A549 (cell line): Measurements from ENCODE around the gene BSPRY. TPM values are rescaled to one million over a fixed set of nuclear protein-coding genes. Genes with fewer than 3 reads are reported as not detected.

Experiments
- ATAC-seq, 2 experiments: fragments of 200-7000 bp in 1 of 2; fragments of >200 bp in 1 of 2; cut with Nextera tagmentation in 1 of 2; cut with Tn5 transposase in 1 of 2; 3 replicates each; pipeline versions ENCODE4 v1.8.0 to v1.9.1; 2018 to 2020; ENCODE audit warnings: mild to moderate bottlenecking in 1 of 2, moderate library complexity in 1 of 2
- CTCF ChIA-PET: fragments of 300-600 bp; sonication (Branson Sonifier 250); formaldehyde crosslinking; extraction: SDS; loops from one replicate; lab custom pipeline; 2021; ENCODE audit warnings: antibody characterized with exemption, inconsistent platforms; lab: Yijun Ruan, JAX
- POLR2A ChIA-PET: fragments of 350-600 bp; formaldehyde crosslinking; extraction: SDS; loops from one replicate; lab custom pipeline; 2021; ENCODE audit warnings: antibody characterized with exemption, inconsistent platforms; lab: Yijun Ruan, JAX
- DNase-seq, 2 experiments: peaks; one replicate each; pipeline versions ENCODE4 v3.0.0 to v3.0.0-alpha.2; 2011 to 2016; ENCODE audit warnings: low read depth in 1 of 2, low spot score in 1 of 2
- FAIRE-seq: peaks from 2 replicates; lab custom pipeline; 2011; peaks lifted over from hg19 to GRCh38; lab: Jason Lieb, UNC
- H3K27ac ChIP-seq, 2 experiments: fragments of >200 bp; sonication (Bioruptor Twin); formaldehyde crosslinking; 3 replicates each; pipeline ENCODE4 v1.5.1; 2016 to 2017
- H3K4me1 ChIP-seq: fragments of >200 bp; sonication (Bioruptor Twin); formaldehyde crosslinking; 3 replicates; pipeline ENCODE4 v1.6.1; 2016
- H3K4me2 ChIP-seq: fragments of >200 bp; sonication (Bioruptor Twin); formaldehyde crosslinking; 3 replicates; pipeline ENCODE4 v1.6.1; 2016
- H3K4me3 ChIP-seq: fragments of >200 bp; sonication (Bioruptor Twin); formaldehyde crosslinking; 3 replicates; pipeline ENCODE4 v1.5.1; 2016
- H3K9me3 ChIP-seq: fragments of >200 bp; sonication (Bioruptor Twin); formaldehyde crosslinking; 3 replicates; pipeline ENCODE4 v1.6.1; 2016
- BCL3 ChIP-seq: fragments of >200 bp; sonication (Bioruptor Twin); formaldehyde crosslinking; IDR thresholded peaks from 3 replicates; pipeline ENCODE4 v1.6.1; 2016
- BHLHE40 ChIP-seq: IDR thresholded peaks from 2 replicates; pipeline ENCODE4 v1.6.1; 2012; ENCODE audit warnings: low read depth, low read length, inconsistent platforms
- CBX2 ChIP-seq: fragments of 200-600 bp; sonication (generic); IDR thresholded peaks from 2 replicates; pipeline ENCODE4 v1.6.1; 2016; ENCODE audit warnings: low read depth, mild to moderate bottlenecking, borderline replicate concordance
- CEBPB ChIP-seq, 2 experiments: fragments of >200 bp in 1 of 2; sonication (Bioruptor Twin) in 1 of 2; formaldehyde crosslinking in 1 of 2; IDR thresholded peaks; 2 replicates each; pipeline ENCODE4 v1.6.1; 2012 to 2016
- CTCF ChIP-seq: fragments of >200 bp; sonication (Bioruptor Twin); formaldehyde crosslinking; IDR thresholded peaks from 3 replicates; pipeline ENCODE4 v1.5.1; 2016
- E2F6 ChIP-seq: IDR thresholded peaks from 2 replicates; pipeline ENCODE4 v1.6.1; 2012; ENCODE audit warnings: low read depth, borderline replicate concordance
- FOXS1 ChIP-seq: fragments of 250-450 bp; sonication (Bioruptor Pico); IDR thresholded peaks from 2 replicates; pipeline ENCODE4 v1.5.0; 2020; ENCODE audit warnings: mild to moderate bottlenecking, moderate library complexity
- GATA3 ChIP-seq: IDR thresholded peaks from 2 replicates; pipeline ENCODE4 v1.6.1; 2012; ENCODE audit warnings: borderline replicate concordance
- HEYL ChIP-seq: fragments of 250-450 bp; sonication (Bioruptor Pico); IDR thresholded peaks from 2 replicates; pipeline ENCODE4 v1.8.0; 2021; ENCODE audit warnings: mild to moderate bottlenecking, moderate library complexity
- HOXA7 ChIP-seq: fragments of 250-450 bp; sonication (Bioruptor Pico); IDR thresholded peaks from 2 replicates; pipeline ENCODE4 v1.5.0; 2020; ENCODE audit warnings: mild to moderate bottlenecking, moderate library complexity
- HOXB13 ChIP-seq: fragments of 250-450 bp; sonication (Bioruptor Pico); IDR thresholded peaks from 2 replicates; pipeline ENCODE4 v1.5.0; 2020; ENCODE audit warnings: low read depth, mild to moderate bottlenecking, moderate library complexity
- HOXB5 ChIP-seq: fragments of 250-450 bp; sonication (Bioruptor Pico); IDR thresholded peaks from 2 replicates; pipeline ENCODE4 v1.5.0; 2020; ENCODE audit warnings: mild to moderate bottlenecking, moderate library complexity
- JUN ChIP-seq, 2 experiments: fragments of >200 bp; sonication (Bioruptor Twin); formaldehyde crosslinking; IDR thresholded peaks; 2 replicates in 1 of 2; 3 replicates in 1 of 2; pipeline ENCODE4 v1.6.1; 2016 to 2017
- KDM1A ChIP-seq: fragments of 200-600 bp; sonication (generic); IDR thresholded peaks from 2 replicates; pipeline ENCODE4 v1.6.1; 2016; ENCODE audit warnings: low read depth, mild to moderate bottlenecking
- NFE2L2 ChIP-seq: fragments of 150-350 bp; conservative IDR thresholded peaks from 2 replicates; pipeline ENCODE4 v1.6.1; 2014; ENCODE audit warnings: low read length
- PBX3 ChIP-seq: IDR thresholded peaks from 2 replicates; pipeline ENCODE4 v1.6.1; 2012
- POLR2A ChIP-seq: IDR thresholded peaks from 2 replicates; pipeline ENCODE4 v1.6.1; 2012; ENCODE audit warnings: mild to moderate bottlenecking, low read length
- POLR2AphosphoS2 ChIP-seq: conservative IDR thresholded peaks from 2 replicates; pipeline ENCODE4 v1.6.1; 2012; ENCODE audit warnings: low read length, improper control_type of control experiment, inconsistent platforms
- RAD21 ChIP-seq, 2 experiments: fragments of >200 bp in 1 of 2; sonication (Bioruptor Twin) in 1 of 2; formaldehyde crosslinking in 1 of 2; IDR thresholded peaks in 1 of 2; conservative IDR thresholded peaks in 1 of 2; 2 replicates in 1 of 2; 3 replicates in 1 of 2; pipeline ENCODE4 v1.6.1; 2012 to 2018; ENCODE audit warnings: inconsistent platforms in 1 of 2
- RFX5 ChIP-seq: fragments of 450-650 bp; IDR thresholded peaks from 2 replicates; pipeline ENCODE4 v1.7.1; 2014; ENCODE audit warnings: antibody characterized with exemption, mild to moderate bottlenecking, moderate library complexity
- SREBF2 ChIP-seq: fragments of 450-650 bp; IDR thresholded peaks from 2 replicates; pipeline ENCODE4 v1.6.1; 2014; ENCODE audit warnings: mild to moderate bottlenecking, moderate library complexity
- TP53 ChIP-seq: fragments of 250-450 bp; sonication (Bioruptor Pico); IDR thresholded peaks from 2 replicates; pipeline ENCODE4 v1.5.0; 2021; ENCODE audit warnings: mild to moderate bottlenecking, moderate library complexity
- USF2 ChIP-seq: fragments of 450-650 bp; IDR thresholded peaks from 2 replicates; pipeline ENCODE4 v1.6.1; 2014; ENCODE audit warnings: antibody characterized with exemption
- ZC3H11A ChIP-seq: fragments of 450-650 bp; IDR thresholded peaks from 2 replicates; pipeline ENCODE4 v1.6.1; 2014; ENCODE audit warnings: antibody characterized with exemption, mild to moderate bottlenecking
- ZFP36 ChIP-seq: fragments of 450-650 bp; IDR thresholded peaks from 2 replicates; pipeline ENCODE4 v1.6.1; 2014; ENCODE audit warnings: borderline replicate concordance; ENCODE audit not compliant: partially characterized antibody
- ZNF302 ChIP-seq: fragments of 250-450 bp; sonication (Bioruptor Pico); IDR thresholded peaks from 2 replicates; pipeline ENCODE4 v1.9.0; 2021; ENCODE audit warnings: inconsistent platforms, mild to moderate bottlenecking, moderate library complexity
- WGBS: methylation state at CpG from one replicate; pipeline ENCODE4 v1.1.6; 2017; ENCODE audit errors: missing lambda C conversion rate; 5-methylcytosine and 5-hydroxymethylcytosine counted together
- polyA plus RNA-seq, 4 experiments: library from polyadenylated mRNA; depleted of rRNA in 3 of 4; stranded (reverse); fragments of >200 nt; fragmentation: RNase III in 1 of 4; extraction: RNeasy Plus Mini Kit Qiagen cat#74134 plus additional on column Dnase treatment in 1 of 4; gene quantifications; 2 replicates in 3 of 4; 3 replicates in 1 of 4; pipeline ENCODE4 v1.2.3, GENCODE V29; 2011 to 2017

BSPRY gene
- polyA plus RNA-seq, 2 of the 4 experiments (the other 2 are of a cell fraction) = 0.05 to 0.06 TPM

- H3K4me3 ChIP-seq = peak overlapping the region; percentile 74
- H3K9me3 ChIP-seq = no peaks in the 10 kb centered on the region
- H3K27ac ChIP-seq = no peak overlapping the region
- H3K4me2 ChIP-seq = peak overlapping the region; percentile 97
- WGBS = 56% methylated on average over 14 of the region's 14 CpGs
- FAIRE-seq = no peak
- peaks cover 6% of the 10 kb centered on the region; the same call in 1 of the 3 replicates for H3K4me1 ChIP-seq
- CTCF ChIA-PET = interaction anchor here (0.8 to 2.8 kb wide), 6 partner anchors 10 to 60 kb away, joined by 3 to 11 read pairs (median 5); partner anchors contain the start of genes ALAD, POLE3 and WDR31
- no peak for ATAC-seq
- POLR2A ChIA-PET = interaction anchor here (5.4 kb wide), 1 partner anchor 10 kb away, joined by 29 read pairs; the partner anchor contains the start of gene WDR31
- TF ChIP-seq KDM1A (no peak), TP53 (CRISPR knock-in tag) (no peak), CEBPB (IDR thresholded peaks at IDR 0.05) (no peak), PBX3 (no peak), POLR2AphosphoS2 (no peak), FOXS1 (CRISPR knock-in tag) (no peak), ZNF302 (no peak), USF2 (no peak), E2F6 (no peak), JUN (IDR thresholded peaks at IDR 0.05) (no peak), BHLHE40 (no peak), POLR2A (no peak)
- DNase-seq = no peak
Observed at GRCh38 chr9:113350107-113350661, 843 bp downstream of the BSPRY start.

GRCh38 chr9:113350937-113351336, 1.6 kb downstream of the BSPRY start:
- Histone ChIP-seq H3K4me1 (peaks cover 6% of the 10 kb centered on the region; the same call in 1 of the 3 replicates), H3K4me3 (no peak overlapping the region), H3K27ac (no peak overlapping the region), H3K4me2 (no peak overlapping the region), H3K9me3 (no peaks in the 10 kb centered on the region)
- ChIA-PET POLR2A (interaction anchor here (5.4 kb wide), 1 partner anchor 11 kb away, joined by 29 read pairs; the partner anchor contains the start of gene WDR31), CTCF (interaction anchor here (1.0 to 2.0 kb wide), 4 partner anchors 11 to 49 kb away, joined by 3 to 10 read pairs (median 7); partner anchors contain the start of genes ALAD and WDR31)
- ATAC-seq = no peak
- no peak for FAIRE-seq
- 86% methylated on average over 6 of the region's 6 CpGs for WGBS
- no peak for TF ChIP-seq RFX5
- TF ChIP-seq ZFP36 = no peak
- no peak for TF ChIP-seq POLR2AphosphoS2
- no peak for TF ChIP-seq HOXA7 (CRISPR knock-in tag)
- no peak for TF ChIP-seq HOXB5 (CRISPR knock-in tag)
- TF ChIP-seq BHLHE40 = no peak
- TF ChIP-seq BCL3 = no peak
- TF ChIP-seq NFE2L2 = no peak
- TF ChIP-seq SREBF2 = no peak
- no peak for TF ChIP-seq HOXB13 (CRISPR knock-in tag)
- TF ChIP-seq FOXS1 (CRISPR knock-in tag) = no peak
- TF ChIP-seq RAD21 (conservative IDR thresholded peaks at IDR 0.05 in 1 of 2, IDR thresholded peaks at IDR 0.05 in 1 of 2) = no peak
- TF ChIP-seq HEYL (CRISPR knock-in tag) = no peak
- TF ChIP-seq PBX3 = no peak
- TF ChIP-seq CTCF = no peak
- TF ChIP-seq GATA3 = no peak
- TF ChIP-seq CBX2 = no peak
- no peak for TF ChIP-seq ZC3H11A
- TF ChIP-seq ZNF302 = no peak
- DNase-seq = no peak
